Esophagus squamous epithelium (tissue), 5 donors: ENCODE measurements around the gene PFKP. TPM values are rescaled to one million over a fixed set of nuclear protein-coding genes. Genes with fewer than 3 reads are reported as not detected.

Experiments
- DNase-seq: peaks from one replicate; lab custom pipeline; 2025; lab: John Stamatoyannopoulos, UW
- H3K27ac ChIP-seq, 4 donors: fragments of 200-600 bp; sonication (generic); one replicate each; pipeline ENCODE4 v1.5.1; 2016 to 2019; ENCODE audit warnings: mild to moderate bottlenecking in 1 of 4
- H3K27me3 ChIP-seq, 4 donors: fragments of 200-600 bp; sonication (generic); 1 replicate in 3 of 4; 2 replicates in 1 of 4; pipeline versions ENCODE4 v1.5.1 to v1.6.0; 2017 to 2021; ENCODE audit warnings: antibody characterized with exemption in 1 of 4
- H3K36me3 ChIP-seq, 3 donors: fragments of 200-600 bp; sonication (generic); one replicate each; pipeline ENCODE4 v1.5.1; 2016 to 2019
- H3K4me1 ChIP-seq, 3 donors: fragments of 200-600 bp; sonication (generic); one replicate each; pipeline ENCODE4 v1.5.1; 2017 to 2019
- H3K4me3 ChIP-seq, 4 donors: fragments of 200-600 bp; sonication (generic); 1 replicate in 3 of 4; 2 replicates in 1 of 4; pipeline ENCODE4 v1.5.1; 2016 to 2019; ENCODE audit warnings: mild to moderate bottlenecking in 2 of 4, moderate library complexity in 1 of 4
- H3K9me3 ChIP-seq, 3 donors: fragments of 200-600 bp; sonication (generic); one replicate each; pipeline ENCODE4 v1.5.1; 2016 to 2019
- CTCF ChIP-seq, 6 experiments: fragments of 450-650 bp in 4 of 6; fragments of 200-600 bp in 2 of 6; sonication (generic) in 2 of 6; IDR thresholded peaks; one replicate each; pipeline ENCODE4 v1.5.1; 2016 to 2019; ENCODE audit warnings: antibody characterized with exemption in 6 of 6, mild to moderate bottlenecking in 4 of 6, moderate library complexity in 4 of 6
- POLR2A ChIP-seq, 4 donors: fragments of 450-650 bp; IDR thresholded peaks; one replicate each; pipeline ENCODE4 v1.6.1; 2017; ENCODE audit warnings: antibody characterized with exemption in 4 of 4, mild to moderate bottlenecking in 4 of 4, moderate library complexity in 3 of 4
- WGBS, 2 donors: methylation state at CpG; one replicate each; pipeline ENCODE4 v1.1.5; 2018; 5-methylcytosine and 5-hydroxymethylcytosine counted together
- intact Hi-C: fragments of 100-400 bp; cut with DNase I; formaldehyde crosslinking; loops from one replicate; pipeline ENCODE4 v1.15.0; 2022
- total RNA-seq, 4 donors: library from RNA; depleted of rRNA; stranded (reverse); fragments of >200 nt; gene quantifications; one replicate each; pipeline ENCODE4 v1.1.0, GENCODE V29; 2016
- donor health status: DM: yes; HTN: yes; CAD: no.

Gene PFKP
- total RNA-seq, 4 donors from 2014 or later: 69.7 to 94.0 (median 86.4) TPM

DNA sequence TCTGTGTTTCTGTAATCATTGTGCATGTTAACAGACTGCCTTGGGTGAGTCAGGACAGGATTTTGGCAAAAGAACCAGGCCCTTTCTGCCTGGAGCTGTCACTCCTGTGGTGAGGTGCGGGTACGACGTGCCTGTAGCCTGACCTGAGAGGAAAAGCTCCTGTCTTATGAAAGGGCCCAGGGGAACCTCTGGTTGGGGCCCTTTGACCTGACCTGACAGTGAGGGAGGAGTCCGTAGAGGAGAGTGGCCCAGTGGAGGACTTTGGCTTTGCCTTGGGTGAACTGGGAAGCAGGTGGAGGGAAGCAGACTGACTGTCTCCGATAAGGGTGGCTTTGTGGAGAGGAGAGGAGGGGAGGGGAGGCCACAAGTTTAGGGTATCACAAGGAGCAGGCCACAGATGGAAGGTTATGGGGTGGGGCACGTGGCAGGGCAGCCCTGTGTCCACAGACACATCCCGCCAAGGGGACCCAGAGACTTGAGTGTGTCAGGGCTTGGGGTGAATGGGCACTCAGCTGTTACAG lies 6.9 kb downstream of the PFKP start:
- H3K9me3 ChIP-seq: no peaks in the 10 kb centered on the region
- H3K4me3 ChIP-seq: no peak overlapping the region
- H3K27me3 ChIP-seq: no peaks in the 10 kb centered on the region
- 76 to 87% methylated on average over 2 to 3 of the region's 7 CpGs for WGBS, 2 donors
- no peak for DNase-seq
- peak overlapping the region; percentile 21 to 66 (median 40) for H3K27ac ChIP-seq
- H3K36me3 ChIP-seq: peaks cover 0 to 27% (median 0%) of the 10 kb centered on the region in 3 donors
- H3K4me1 ChIP-seq: peaks cover 15 to 67% (median 19%) of the 10 kb centered on the region in 3 donors
- intact Hi-C loops: no loop called here
- TF ChIP-seq CTCF (IDR thresholded peaks at IDR 0.05) (no peak), POLR2A (IDR thresholded peaks at IDR 0.05) (no peak)

- no peaks in the 10 kb centered on the region for H3K9me3 ChIP-seq
- intact Hi-C loops: no loop called here
- TF ChIP-seq CTCF (IDR thresholded peaks at IDR 0.05): no peak
- no peak for TF ChIP-seq POLR2A (IDR thresholded peaks at IDR 0.05)
- DNase-seq: no peak
- H3K4me3 ChIP-seq: no peak overlapping the region
- H3K27me3 ChIP-seq: no peaks in the 10 kb centered on the region
- H3K4me1 ChIP-seq: peaks cover 10 to 59% (median 17%) of the 10 kb centered on the region in 3 donors
- peak overlapping the region in 1 of 4 donors; percentile 66 for H3K27ac ChIP-seq
- WGBS, 2 donors: 79 to 96% methylated on average over 5 to 7 of the region's 10 CpGs
- H3K36me3 ChIP-seq: peaks cover 0 to 33% (median 0%) of the 10 kb centered on the region in 3 donors
Measured at GRCh38 chr10:3074985-3075600, 7.7 kb downstream of the PFKP start.

DNA sequence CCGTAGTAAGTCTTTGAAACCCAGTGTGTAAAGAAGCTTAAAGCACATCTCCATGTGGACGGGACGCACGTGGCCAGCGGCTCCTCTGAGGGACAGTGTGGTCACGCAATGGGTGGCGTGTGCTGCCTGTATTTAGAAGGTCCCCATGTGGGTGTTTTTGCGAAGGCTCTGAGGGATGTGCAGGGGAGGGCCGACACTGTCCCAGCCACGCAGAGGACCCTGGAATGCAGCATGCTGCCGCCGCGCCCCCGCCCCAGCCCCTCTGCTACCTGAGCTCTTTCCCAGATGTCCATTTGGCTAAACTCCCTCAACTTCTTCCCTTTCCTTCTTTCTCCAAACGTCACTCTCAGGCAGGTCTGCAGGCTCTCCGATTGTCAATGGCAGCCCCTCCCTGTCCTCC lies 8.8 kb downstream of the PFKP start:
- intact Hi-C loops: no loop called here
- H3K36me3 ChIP-seq: peaks cover 0 to 29% (median 0%) of the 10 kb centered on the region in 3 donors
- no peaks in the 10 kb centered on the region for H3K27me3 ChIP-seq
- H3K27ac ChIP-seq: no peak overlapping the region
- 87 to 90% methylated on average over 15 to 16 of the region's 16 CpGs for WGBS, 2 donors
- no peak for DNase-seq
- TF ChIP-seq CTCF (IDR thresholded peaks at IDR 0.05): no peak
- no peak for TF ChIP-seq POLR2A (IDR thresholded peaks at IDR 0.05)
- H3K4me3 ChIP-seq: no peak overlapping the region
- H3K9me3 ChIP-seq: no peaks in the 10 kb centered on the region
- H3K4me1 ChIP-seq: peaks cover 10 to 49% (median 17%) of the 10 kb centered on the region in 3 donors

- Histone ChIP-seq H3K4me1 (peaks cover 10 to 36% (median 17%) of the 10 kb centered on the region in 3 donors), H3K36me3 (peaks cover 0 to 34% (median 0%) of the 10 kb centered on the region in 3 donors), H3K27me3 (no peaks in the 10 kb centered on the region), H3K4me3 (no peak overlapping the region), H3K9me3 (no peaks in the 10 kb centered on the region), H3K27ac (no peak overlapping the region)
- DNase-seq: no peak
- TF ChIP-seq POLR2A (IDR thresholded peaks at IDR 0.05) (no peak), CTCF (IDR thresholded peaks at IDR 0.05) (no peak)
- intact Hi-C loops: no loop called here
- 86 to 96% methylated on average over 4 to 5 of the region's 5 CpGs for WGBS, 2 donors
Measured at GRCh38 chr10:3077509-3077908, 10.2 kb downstream of the PFKP start.

DNA sequence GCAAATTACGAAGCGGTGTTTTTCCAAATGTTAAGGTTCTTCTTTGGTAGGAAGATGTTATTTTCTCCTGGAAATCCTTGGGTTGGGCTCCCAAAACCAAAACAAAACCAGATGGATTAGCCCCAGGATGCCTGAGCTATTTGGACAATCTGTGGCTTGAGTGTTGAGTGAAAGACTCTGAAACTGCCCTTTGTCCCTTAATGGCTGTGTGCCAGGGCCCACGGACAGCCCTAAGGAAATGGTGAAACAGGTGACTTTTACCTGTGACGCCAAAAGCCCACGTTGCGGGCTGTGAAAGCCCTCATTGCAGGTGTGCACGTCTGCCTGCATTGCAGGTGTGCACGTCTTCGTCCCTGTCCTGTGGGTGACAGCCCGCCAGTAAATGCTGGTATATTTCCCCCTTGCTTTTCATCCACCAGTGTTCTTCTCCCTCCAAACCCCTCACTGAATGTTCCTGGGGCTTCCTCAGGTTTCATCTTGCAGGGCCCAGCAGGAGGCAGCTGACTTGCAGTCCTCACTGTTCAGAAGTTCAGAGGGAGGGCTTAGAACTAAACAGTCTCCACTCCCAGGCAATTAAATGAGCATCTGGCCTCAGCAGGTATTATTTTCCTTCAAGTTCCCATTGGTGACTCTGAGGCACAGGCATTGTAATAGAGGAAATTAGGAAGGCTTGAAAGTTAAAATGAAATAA lies 10.7 kb downstream of the PFKP start:
- TF ChIP-seq CTCF (IDR thresholded peaks at IDR 0.05): no peak
- no peak for TF ChIP-seq POLR2A (IDR thresholded peaks at IDR 0.05)
- Histone ChIP-seq H3K27ac (no peak overlapping the region), H3K36me3 (peaks cover 0 to 39% (median 0%) of the 10 kb centered on the region in 3 donors), H3K27me3 (no peaks in the 10 kb centered on the region), H3K4me1 (peaks cover 10 to 30% (median 15%) of the 10 kb centered on the region in 3 donors), H3K9me3 (no peaks in the 10 kb centered on the region), H3K4me3 (no peak overlapping the region)
- intact Hi-C loops: no loop called here
- DNase-seq: no peak
- WGBS, 2 donors: 80 to 81% methylated on average over 10 of the region's 10 CpGs
